K562 (cell line): ENCODE measurements around the gene SIRT2. TPM values are rescaled to one million over a fixed set of nuclear protein-coding genes. Genes with fewer than 3 reads are reported as not detected.
A peak's percentile ranks its signal among the peaks of the same experiment; 100 is the strongest.

Experiments
- GATA2 ChIP-seq: sonication (generic); formaldehyde crosslinking; IDR thresholded peaks from 2 replicates; pipeline ENCODE4 v1.4.0; 2020; ENCODE audit warnings: mild to moderate bottlenecking, missing genetic modification reagents
- HNRNPUL1 ChIP-seq: fragments of 200-400 bp; formaldehyde crosslinking; IDR thresholded peaks from 2 replicates; pipeline ENCODE4 v1.6.1; 2017; ENCODE audit warnings: low read length
- NFXL1 ChIP-seq: fragments of 450-650 bp; formaldehyde crosslinking; IDR thresholded peaks from 2 replicates; pipeline ENCODE4 v1.4.0; 2021; ENCODE audit warnings: mild to moderate bottlenecking
- PPARD ChIP-seq: fragments of 250-450 bp; sonication (Bioruptor Pico); IDR thresholded peaks from 2 replicates; pipeline ENCODE4 v1.8.0; 2022; ENCODE audit warnings: inconsistent platforms, mild to moderate bottlenecking, moderate library complexity
- TFAP4 ChIP-seq: sonication (generic); formaldehyde crosslinking; IDR thresholded peaks from 2 replicates; pipeline ENCODE4 v1.8.0; 2022; ENCODE audit warnings: missing genetic modification reagents, mild to moderate bottlenecking, moderate library complexity, borderline replicate concordance
- ZNF407 ChIP-seq: fragments of 450-650 bp; IDR thresholded peaks from 2 replicates; pipeline ENCODE4 v1.6.1; 2016; ENCODE audit warnings: low read depth
- ZNF444 ChIP-seq: fragments of 250-450 bp; sonication (Bioruptor Pico); IDR thresholded peaks from 2 replicates; pipeline ENCODE4 v1.4.0; 2020; ENCODE audit warnings: mild to moderate bottlenecking, moderate library complexity
- ZNF507 ChIP-seq: conservative IDR thresholded peaks from 2 replicates; pipeline ENCODE4 v1.6.1; 2017; ENCODE audit warnings: missing genetic modification characterization, missing compliant biosample characterization
- polyA plus RNA-seq, 8 experiments: library from polyadenylated mRNA; depleted of rRNA in 4 of 8; stranded (reverse) in 5 of 8; unstranded in 3 of 8; fragments of >200 nt; fragmentation: Nextera tagmentation in 2 of 8; fragmentation: Illumina TruSeq in 1 of 8; extraction: Ambion mirVana in 2 of 8; extraction: Trizol in 1 of 8; gene quantifications; 2 replicates each; pipeline versions ENCODE4 v1.2.1 to v1.2.3, GENCODE V29; 2011 to 2014; ENCODE audit warnings: inconsistent platforms in 1 of 8, missing spikeins in 1 of 8
- total RNA-seq, 7 experiments: library from RNA; depleted of rRNA in 6 of 7; stranded (reverse); fragments of >200 nt in 6 of 7; fragmentation: Illumina TruSeq in 2 of 7; extraction: Trizol in 2 of 7; gene quantifications; 2 replicates each; pipeline versions ENCODE4 v1.2.1 to v1.2.3, GENCODE V29; 2011 to 2021; ENCODE audit warnings: low replicate concordance in 1 of 7

The SIRT2 gene
- total and polyA plus RNA-seq, 9 of the 15 experiments (the other 6 are each of a cell fraction or from before 2014, with no cell fraction given): 2.3 to 35.2 (median 22.9) TPM

GRCh38 chr19:38929929-38930775, 30.7 kb upstream of the SIRT2 start, which contains the start of gene SARS2 (continued):
- TF ChIP-seq PPARD (no peak), HNRNPUL1 (no peak), NFXL1 (CRISPR knock-in tag) (no peak), ZNF407 (no peak), TFAP4 (CRISPR knock-in tag) (peak; percentile 93), ZNF507 (tag) (no peak), GATA2 (CRISPR knock-in tag) (no peak), ZNF444 (CRISPR knock-in tag) (no peak)
